ENCODE results near the gene TBX10.

The TBX10 gene

GRCh38 chr11:67611165-67611564, 28.4 kb downstream of the TBX10 start:
- Histone ChIP-seq H3K36me3 (peaks cover 38% of the 10 kb centered on the region), H3K27ac (no peak overlapping the region), H3K9me3 (no peaks in the 10 kb centered on the region), H3K4me1 (ENCODE audit: control insufficient read depth in 1 of 2, insufficient read depth in 1 of 2, low read depth in 1 of 2, low read length in 1 of 2) (peaks cover 26 to 30% of the 10 kb centered on the region in 2 experiments), H3K27me3 (peaks cover 10% of the 10 kb centered on the region), H3K4me3 (ENCODE audit: low read depth in 1 of 2, low read length in 1 of 2) (no peak overlapping the region)
- TF ChIP-seq, protein P1, sequence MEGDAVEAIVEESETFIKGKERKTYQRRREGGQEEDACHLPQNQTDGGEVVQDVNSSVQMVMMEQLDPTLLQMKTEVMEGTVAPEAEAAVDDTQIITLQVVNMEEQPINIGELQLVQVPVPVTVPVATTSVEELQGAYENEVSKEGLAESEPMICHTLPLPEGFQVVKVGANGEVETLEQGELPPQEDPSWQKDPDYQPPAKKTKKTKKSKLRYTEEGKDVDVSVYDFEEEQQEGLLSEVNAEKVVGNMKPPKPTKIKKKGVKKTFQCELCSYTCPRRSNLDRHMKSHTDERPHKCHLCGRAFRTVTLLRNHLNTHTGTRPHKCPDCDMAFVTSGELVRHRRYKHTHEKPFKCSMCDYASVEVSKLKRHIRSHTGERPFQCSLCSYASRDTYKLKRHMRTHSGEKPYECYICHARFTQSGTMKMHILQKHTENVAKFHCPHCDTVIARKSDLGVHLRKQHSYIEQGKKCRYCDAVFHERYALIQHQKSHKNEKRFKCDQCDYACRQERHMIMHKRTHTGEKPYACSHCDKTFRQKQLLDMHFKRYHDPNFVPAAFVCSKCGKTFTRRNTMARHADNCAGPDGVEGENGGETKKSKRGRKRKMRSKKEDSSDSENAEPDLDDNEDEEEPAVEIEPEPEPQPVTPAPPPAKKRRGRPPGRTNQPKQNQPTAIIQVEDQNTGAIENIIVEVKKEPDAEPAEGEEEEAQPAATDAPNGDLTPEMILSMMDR (IDR thresholded peaks at IDR 0.05) = no peak

GRCh38 chr11:67610302-67610868, 29.2 kb downstream of the TBX10 start:
- H3K4me3 ChIP-seq (ENCODE audit: low read depth in 1 of 2, low read length in 1 of 2) = no peak overlapping the region
- no peaks in the 10 kb centered on the region for H3K9me3 ChIP-seq
- H3K4me1 ChIP-seq (ENCODE audit: control insufficient read depth in 1 of 2, insufficient read depth in 1 of 2, low read depth in 1 of 2, low read length in 1 of 2) = peaks cover 31 to 35% of the 10 kb centered on the region in 2 experiments
- TF ChIP-seq, protein P1 (IDR thresholded peaks at IDR 0.05) = no peak
- H3K27me3 ChIP-seq = peaks cover 2% of the 10 kb centered on the region
- peaks cover 38% of the 10 kb centered on the region for H3K36me3 ChIP-seq
- no peak overlapping the region for H3K27ac ChIP-seq

- TF ChIP-seq, protein P1 (IDR thresholded peaks at IDR 0.05) = no peak
- Histone ChIP-seq H3K36me3 (peaks cover 38% of the 10 kb centered on the region), H3K4me1 (ENCODE audit: control insufficient read depth in 1 of 2, insufficient read depth in 1 of 2, low read depth in 1 of 2, low read length in 1 of 2) (peaks cover 26 to 31% of the 10 kb centered on the region in 2 experiments), H3K27me3 (no peaks in the 10 kb centered on the region), H3K4me3 (ENCODE audit: low read depth in 1 of 2, low read length in 1 of 2) (no peak overlapping the region), H3K9me3 (no peaks in the 10 kb centered on the region), H3K27ac (no peak overlapping the region)
These were observed 30.2 kb downstream of the TBX10 start for GRCh38 chr11:67609316-67609715.

DNA sequence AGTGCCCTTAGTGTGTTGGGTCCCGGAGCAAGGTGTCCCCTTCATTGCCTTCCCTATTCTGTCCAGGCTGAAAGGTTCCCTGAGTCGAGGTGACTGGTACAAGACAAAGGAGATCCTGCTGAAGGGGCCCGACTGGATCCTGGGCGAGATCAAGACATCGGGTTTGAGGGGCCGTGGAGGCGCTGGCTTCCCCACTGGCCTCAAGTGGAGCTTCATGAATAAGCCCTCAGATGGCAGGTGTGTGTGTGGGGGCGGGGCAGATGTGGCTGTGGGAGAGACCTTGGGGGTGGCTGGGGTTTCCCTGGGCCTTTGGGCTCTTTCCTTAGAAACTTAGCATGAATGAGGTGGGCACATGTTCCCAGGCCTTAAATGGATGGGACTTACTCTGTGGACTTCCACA, 31.1 kb downstream of the TBX10 start:
- Histone ChIP-seq H3K36me3 (peaks cover 38% of the 10 kb centered on the region), H3K9me3 (no peaks in the 10 kb centered on the region), H3K27me3 (no peaks in the 10 kb centered on the region), H3K4me3 (ENCODE audit: low read depth in 1 of 2, low read length in 1 of 2) (no peak overlapping the region), H3K4me1 (ENCODE audit: control insufficient read depth in 1 of 2, insufficient read depth in 1 of 2, low read depth in 1 of 2, low read length in 1 of 2) (peaks cover 19 to 23% of the 10 kb centered on the region in 2 experiments), H3K27ac (no peak overlapping the region)
- TF ChIP-seq, protein P1 (IDR thresholded peaks at IDR 0.05) = no peak

DNA sequence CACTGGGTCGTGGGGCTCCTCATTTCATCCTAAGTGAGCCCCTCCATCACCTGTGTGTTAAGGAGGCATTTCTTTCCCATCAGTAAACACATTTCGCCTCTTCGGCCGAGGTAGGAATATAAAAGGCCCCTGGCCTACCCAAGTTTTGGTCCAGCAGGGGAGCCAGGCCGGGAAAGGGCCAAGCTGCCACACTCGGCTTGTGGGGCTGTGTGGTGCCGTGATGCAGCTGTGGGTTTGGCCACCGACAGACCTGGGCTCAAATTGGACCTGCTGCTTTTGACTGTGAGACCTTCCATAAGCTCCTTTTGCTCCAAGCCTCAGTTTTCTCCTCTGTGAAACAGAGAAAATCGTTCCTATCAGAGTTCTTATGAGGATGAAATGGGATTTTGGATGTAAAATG, 32.1 kb downstream of the TBX10 start:
- Histone ChIP-seq H3K27ac (peak overlapping the region; percentile 74), H3K9me3 (no peaks in the 10 kb centered on the region), H3K36me3 (peaks cover 34% of the 10 kb centered on the region), H3K4me3 (ENCODE audit: low read depth in 1 of 2, low read length in 1 of 2) (peak overlapping the region; percentile 81 to 93), H3K4me1 (ENCODE audit: control insufficient read depth in 1 of 2, insufficient read depth in 1 of 2, low read depth in 1 of 2, low read length in 1 of 2) (peaks cover 17 to 22% of the 10 kb centered on the region in 2 experiments), H3K27me3 (no peaks in the 10 kb centered on the region)
- TF ChIP-seq, protein P1 (IDR thresholded peaks at IDR 0.05) = no peak

All from neutrophil (primary cell).